Measurements from ENCODE around the gene DISC1.
"Not testable (repeated sequence)": the region's sequence is repeated elsewhere in the genome, so short reads cannot be mapped to it uniquely, and the experiment has no call there.

Gene DISC1

GRCh38 chr1:231667896-231668506, 41.4 kb downstream of the DISC1 start:
- no peak for DNase-seq (ENCODE audit: low read depth in 2 of 2)

- DNase-seq (ENCODE audit: low read depth in 2 of 2), result no peak
Observed at GRCh38 chr1:231668826-231669225, 42.2 kb downstream of the DISC1 start.

GRCh38 chr1:231669864-231670621, 43.5 kb downstream of the DISC1 start:
- DNase-seq (ENCODE audit: low read depth in 2 of 2), result not testable (repeated sequence)

- no peak for DNase-seq (ENCODE audit: low read depth in 2 of 2)
Observed at GRCh38 chr1:231670755-231671154, 44.2 kb downstream of the DISC1 start.

- DNase-seq (ENCODE audit: low read depth in 2 of 2), result no peak
Observed at GRCh38 chr1:231674575-231674974, 48.0 kb downstream of the DISC1 start.

- DNase-seq (ENCODE audit: low read depth in 2 of 2), result no peak
Observed at GRCh38 chr1:231676487-231676886, 49.9 kb downstream of the DISC1 start.

- no peak for DNase-seq (ENCODE audit: low read depth in 2 of 2)
Observed at GRCh38 chr1:231677442-231677841, 50.9 kb downstream of the DISC1 start.

GRCh38 chr1:231678011-231678432, 51.4 kb downstream of the DISC1 start:
- no peak for DNase-seq (ENCODE audit: low read depth in 2 of 2)

GRCh38 chr1:231679109-231679508, 52.5 kb downstream of the DISC1 start:
- no peak for DNase-seq (ENCODE audit: low read depth in 2 of 2)

- no peak for DNase-seq (ENCODE audit: low read depth in 2 of 2)
Observed at GRCh38 chr1:231681006-231681405, 54.4 kb downstream of the DISC1 start.

- no peak for DNase-seq (ENCODE audit: low read depth in 2 of 2)
Observed at GRCh38 chr1:231682779-231683178, 56.2 kb downstream of the DISC1 start.

- no peak for DNase-seq (ENCODE audit: low read depth in 2 of 2)
Observed at GRCh38 chr1:231683439-231684165, 57.0 kb downstream of the DISC1 start.

- no peak for DNase-seq (ENCODE audit: low read depth in 2 of 2)
Observed at GRCh38 chr1:231684356-231685244, 58.0 kb downstream of the DISC1 start.

GRCh38 chr1:231686384-231686783, 59.8 kb downstream of the DISC1 start:
- DNase-seq (ENCODE audit: low read depth in 2 of 2), result no peak

- no peak for DNase-seq (ENCODE audit: low read depth in 2 of 2)
Observed at GRCh38 chr1:231688989-231689388, 62.4 kb downstream of the DISC1 start.

- DNase-seq (ENCODE audit: low read depth in 2 of 2), result no peak
Observed at GRCh38 chr1:231690059-231690458, 63.5 kb downstream of the DISC1 start.

GRCh38 chr1:231691618-231692259, 65.1 kb downstream of the DISC1 start:
- DNase-seq (ENCODE audit: low read depth in 2 of 2), result no peak

GRCh38 chr1:231693361-231694074, 66.9 kb downstream of the DISC1 start:
- DNase-seq (ENCODE audit: low read depth in 2 of 2), result no peak

- DNase-seq (ENCODE audit: low read depth in 2 of 2), result no peak
Observed at GRCh38 chr1:231694075-231694431, 67.5 kb downstream of the DISC1 start.

GRCh38 chr1:231694465-231695077, 68.0 kb downstream of the DISC1 start:
- DNase-seq (ENCODE audit: low read depth in 2 of 2), result no peak

Measured in stimulated activated CD4-positive, alpha-beta T cell treated with anti-CD3 and anti-CD28 coated beads, Interleukin-15, amount 100 ng/mL, for 48 hours (primary cell).